ENCODE measurements around the gene CREB3L4. TPM values are rescaled to one million over a fixed set of nuclear protein-coding genes. Genes with fewer than 3 reads are reported as not detected.

CREB3L4 gene
- total and polyA plus RNA-seq, 2 of the 13 experiments (the other 11 are each of a cell fraction or from before 2014, with no cell fraction given) = 9.9 to 18.7 TPM

DNA sequence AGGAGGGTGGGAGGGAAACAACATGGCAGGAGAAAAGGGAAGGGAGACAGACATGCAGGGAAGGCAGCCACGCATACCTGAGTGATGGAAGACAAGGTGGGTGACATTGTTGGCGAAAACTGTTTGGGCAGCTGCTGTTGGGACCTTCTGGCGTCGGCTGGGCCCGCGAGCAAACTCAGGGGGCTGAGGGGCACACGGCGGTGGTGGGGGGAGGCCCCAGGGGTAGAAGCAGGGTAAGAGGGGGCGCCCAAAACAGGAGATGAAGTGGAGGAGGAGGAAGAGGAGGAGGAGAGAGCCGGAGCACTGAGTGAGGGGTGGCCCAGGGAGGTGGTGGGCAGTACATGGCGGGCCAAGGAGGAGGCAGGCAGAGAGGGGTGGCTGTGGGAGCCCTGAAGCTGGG lies 16.5 kb upstream of the CREB3L4 start:
- Histone ChIP-seq H3K27me3 (ENCODE audit: control insufficient read depth in 1 of 2, insufficient read depth in 2 of 2, low read length in 2 of 2) (no peaks in the 10 kb centered on the region), H3K4me1 (ENCODE audit: insufficient read depth, low read length) (peaks cover 40% of the 10 kb centered on the region), H2AFZ (ENCODE audit: low read length) (no peak overlapping the region), H3K4me2 (ENCODE audit: low read depth, low read length) (no peak overlapping the region), H3K9ac (ENCODE audit: insufficient read depth, low read depth, low read length) (no peak overlapping the region), H3K36me3 (replicated peaks in 1 of 2; ENCODE audit: control insufficient read depth in 1 of 2, insufficient read depth in 2 of 2, low read length in 2 of 2) (peaks cover 18 to 53% of the 10 kb centered on the region in 2 experiments), H4K20me1 (ENCODE audit: insufficient read depth, low read length) (peaks cover 3% of the 10 kb centered on the region; the same call in 1 of the 2 replicates), H3K9me3 (ENCODE audit: low read length) (no peaks in the 10 kb centered on the region), H3K79me2 (ENCODE audit: insufficient read depth, low read length) (peaks cover 21% of the 10 kb centered on the region), H3K4me3 (replicated peaks in 1 of 3; ENCODE audit: insufficient read depth in 1 of 3, low read depth in 2 of 3, low read length in 3 of 3) (no peak overlapping the region), H3K27ac (ENCODE audit: extremely low read length, insufficient read depth, low read length) (no peak overlapping the region)
- no peak for ATAC-seq
- TF ChIP-seq, protein P1, sequence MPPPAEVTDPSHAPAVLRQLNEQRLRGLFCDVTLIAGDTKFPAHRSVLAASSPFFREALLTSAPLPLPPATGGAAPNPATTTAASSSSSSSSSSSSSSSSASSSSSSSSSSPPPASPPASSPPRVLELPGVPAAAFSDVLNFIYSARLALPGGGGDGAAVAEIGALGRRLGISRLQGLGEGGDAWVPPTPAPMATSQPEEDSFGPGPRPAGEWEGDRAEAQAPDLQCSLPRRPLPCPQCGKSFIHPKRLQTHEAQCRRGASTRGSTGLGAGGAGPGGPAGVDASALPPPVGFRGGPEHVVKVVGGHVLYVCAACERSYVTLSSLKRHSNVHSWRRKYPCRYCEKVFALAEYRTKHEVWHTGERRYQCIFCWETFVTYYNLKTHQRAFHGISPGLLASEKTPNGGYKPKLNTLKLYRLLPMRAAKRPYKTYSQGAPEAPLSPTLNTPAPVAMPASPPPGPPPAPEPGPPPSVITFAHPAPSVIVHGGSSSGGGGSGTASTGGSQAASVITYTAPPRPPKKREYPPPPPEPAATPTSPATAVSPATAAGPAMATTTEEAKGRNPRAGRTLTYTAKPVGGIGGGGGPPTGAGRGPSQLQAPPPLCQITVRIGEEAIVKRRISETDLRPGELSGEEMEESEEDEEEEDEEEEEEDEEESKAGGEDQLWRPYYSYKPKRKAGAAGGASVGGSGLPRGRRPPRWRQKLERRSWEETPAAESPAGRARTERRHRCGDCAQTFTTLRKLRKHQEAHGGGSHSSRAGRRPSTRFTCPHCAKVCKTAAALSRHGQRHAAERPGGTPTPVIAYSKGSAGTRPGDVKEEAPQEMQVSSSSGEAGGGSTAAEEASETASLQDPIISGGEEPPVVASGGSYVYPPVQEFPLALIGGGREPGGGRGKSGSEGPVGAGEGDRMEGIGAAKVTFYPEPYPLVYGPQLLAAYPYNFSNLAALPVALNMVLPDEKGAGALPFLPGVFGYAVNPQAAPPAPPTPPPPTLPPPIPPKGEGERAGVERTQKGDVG (CRISPR knock-in tag; IDR thresholded peaks at IDR 0.05; ENCODE audit: borderline replicate concordance) = no peak
- no peak for TF ChIP-seq ZNF124 (CRISPR knock-in tag; IDR thresholded peaks at IDR 0.05)
- TF ChIP-seq ZNF883 (CRISPR knock-in tag; IDR thresholded peaks at IDR 0.05; ENCODE audit: not compliant biosample characterization) = no peak
- no peak for TF ChIP-seq IKZF1 (IDR thresholded peaks at IDR 0.05)
- FAIRE-seq = no peak
- DNase-seq (ENCODE audit: low spot score) = no peak
- ChIA-PET POLR2A (interaction anchor here (1.1 kb wide), 1 partner anchor 16 kb away, joined by 3 read pairs; the partner anchor contains the start of gene CREB3L4), CTCF (ENCODE audit: low intra/inter-chr PET ratio, low total read pairs) (no interaction called here)
- no TSS peak for BruUV-seq (replicated peaks)
- in situ Hi-C loops (cut with HindIII; ENCODE audit: extremely low pct_ligation_motif_present, low pct_unique_long_range_greater_than_20kb) = no loop called here
- intact Hi-C loops (cut with micrococcal nuclease; ENCODE audit: unreplicated experiment) = no loop called here
- 97% methylated on average over 11 of the region's 11 CpGs for WGBS (ENCODE audit: low lambda C conversion rate)

DNA sequence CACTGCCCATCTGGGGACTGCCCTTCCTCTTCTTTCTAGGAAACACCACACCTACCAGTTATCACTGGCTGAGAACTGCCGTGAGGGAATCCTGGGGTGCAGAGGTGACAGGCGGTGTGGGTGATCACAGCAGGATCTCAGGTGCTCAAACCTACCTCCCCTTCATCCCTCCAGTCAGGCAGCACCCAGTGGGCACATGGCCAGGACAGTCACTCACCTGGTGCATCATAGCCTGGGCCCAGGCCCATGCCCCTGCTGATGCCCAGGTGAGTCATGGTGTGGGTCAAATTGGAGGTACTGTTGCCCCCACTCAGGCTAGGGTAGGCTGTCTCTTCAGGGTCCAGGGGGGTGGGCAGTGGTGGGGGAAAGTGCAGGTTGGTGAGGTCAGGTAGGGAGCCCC lies 15.9 kb upstream of the CREB3L4 start:
- 100% methylated on average over 2 of the region's 2 CpGs for WGBS (ENCODE audit: low lambda C conversion rate)
- ChIA-PET POLR2A (no interaction called here), CTCF (ENCODE audit: low intra/inter-chr PET ratio, low total read pairs) (no interaction called here)
- Histone ChIP-seq H3K9me3 (ENCODE audit: low read length) (no peaks in the 10 kb centered on the region), H3K4me3 (replicated peaks in 1 of 3; ENCODE audit: insufficient read depth in 1 of 3, low read depth in 2 of 3, low read length in 3 of 3) (no peak overlapping the region), H4K20me1 (ENCODE audit: insufficient read depth, low read length) (peaks cover 7% of the 10 kb centered on the region; the same call in 1 of the 2 replicates), H3K79me2 (ENCODE audit: insufficient read depth, low read length) (peaks cover 27% of the 10 kb centered on the region), H3K27ac (ENCODE audit: extremely low read length, insufficient read depth, low read length) (no peak overlapping the region), H3K4me2 (ENCODE audit: low read depth, low read length) (no peak overlapping the region), H3K9ac (ENCODE audit: insufficient read depth, low read depth, low read length) (no peak overlapping the region), H2AFZ (ENCODE audit: low read length) (no peak overlapping the region), H3K36me3 (replicated peaks in 1 of 2; ENCODE audit: control insufficient read depth in 1 of 2, insufficient read depth in 2 of 2, low read length in 2 of 2) (peaks cover 18 to 53% of the 10 kb centered on the region in 2 experiments), H3K4me1 (ENCODE audit: insufficient read depth, low read length) (peaks cover 43% of the 10 kb centered on the region), H3K27me3 (ENCODE audit: control insufficient read depth in 1 of 2, insufficient read depth in 2 of 2, low read length in 2 of 2) (no peaks in the 10 kb centered on the region)
- BruUV-seq (replicated peaks) = no TSS peak
- intact Hi-C loops (cut with micrococcal nuclease; ENCODE audit: unreplicated experiment) (no loop called here), in situ Hi-C loops (cut with HindIII; ENCODE audit: extremely low pct_ligation_motif_present, low pct_unique_long_range_greater_than_20kb) (no loop called here)
- DNase-seq (ENCODE audit: low spot score) = no peak
- no peak for FAIRE-seq
- no peak for ATAC-seq
- TF ChIP-seq, protein P2, sequence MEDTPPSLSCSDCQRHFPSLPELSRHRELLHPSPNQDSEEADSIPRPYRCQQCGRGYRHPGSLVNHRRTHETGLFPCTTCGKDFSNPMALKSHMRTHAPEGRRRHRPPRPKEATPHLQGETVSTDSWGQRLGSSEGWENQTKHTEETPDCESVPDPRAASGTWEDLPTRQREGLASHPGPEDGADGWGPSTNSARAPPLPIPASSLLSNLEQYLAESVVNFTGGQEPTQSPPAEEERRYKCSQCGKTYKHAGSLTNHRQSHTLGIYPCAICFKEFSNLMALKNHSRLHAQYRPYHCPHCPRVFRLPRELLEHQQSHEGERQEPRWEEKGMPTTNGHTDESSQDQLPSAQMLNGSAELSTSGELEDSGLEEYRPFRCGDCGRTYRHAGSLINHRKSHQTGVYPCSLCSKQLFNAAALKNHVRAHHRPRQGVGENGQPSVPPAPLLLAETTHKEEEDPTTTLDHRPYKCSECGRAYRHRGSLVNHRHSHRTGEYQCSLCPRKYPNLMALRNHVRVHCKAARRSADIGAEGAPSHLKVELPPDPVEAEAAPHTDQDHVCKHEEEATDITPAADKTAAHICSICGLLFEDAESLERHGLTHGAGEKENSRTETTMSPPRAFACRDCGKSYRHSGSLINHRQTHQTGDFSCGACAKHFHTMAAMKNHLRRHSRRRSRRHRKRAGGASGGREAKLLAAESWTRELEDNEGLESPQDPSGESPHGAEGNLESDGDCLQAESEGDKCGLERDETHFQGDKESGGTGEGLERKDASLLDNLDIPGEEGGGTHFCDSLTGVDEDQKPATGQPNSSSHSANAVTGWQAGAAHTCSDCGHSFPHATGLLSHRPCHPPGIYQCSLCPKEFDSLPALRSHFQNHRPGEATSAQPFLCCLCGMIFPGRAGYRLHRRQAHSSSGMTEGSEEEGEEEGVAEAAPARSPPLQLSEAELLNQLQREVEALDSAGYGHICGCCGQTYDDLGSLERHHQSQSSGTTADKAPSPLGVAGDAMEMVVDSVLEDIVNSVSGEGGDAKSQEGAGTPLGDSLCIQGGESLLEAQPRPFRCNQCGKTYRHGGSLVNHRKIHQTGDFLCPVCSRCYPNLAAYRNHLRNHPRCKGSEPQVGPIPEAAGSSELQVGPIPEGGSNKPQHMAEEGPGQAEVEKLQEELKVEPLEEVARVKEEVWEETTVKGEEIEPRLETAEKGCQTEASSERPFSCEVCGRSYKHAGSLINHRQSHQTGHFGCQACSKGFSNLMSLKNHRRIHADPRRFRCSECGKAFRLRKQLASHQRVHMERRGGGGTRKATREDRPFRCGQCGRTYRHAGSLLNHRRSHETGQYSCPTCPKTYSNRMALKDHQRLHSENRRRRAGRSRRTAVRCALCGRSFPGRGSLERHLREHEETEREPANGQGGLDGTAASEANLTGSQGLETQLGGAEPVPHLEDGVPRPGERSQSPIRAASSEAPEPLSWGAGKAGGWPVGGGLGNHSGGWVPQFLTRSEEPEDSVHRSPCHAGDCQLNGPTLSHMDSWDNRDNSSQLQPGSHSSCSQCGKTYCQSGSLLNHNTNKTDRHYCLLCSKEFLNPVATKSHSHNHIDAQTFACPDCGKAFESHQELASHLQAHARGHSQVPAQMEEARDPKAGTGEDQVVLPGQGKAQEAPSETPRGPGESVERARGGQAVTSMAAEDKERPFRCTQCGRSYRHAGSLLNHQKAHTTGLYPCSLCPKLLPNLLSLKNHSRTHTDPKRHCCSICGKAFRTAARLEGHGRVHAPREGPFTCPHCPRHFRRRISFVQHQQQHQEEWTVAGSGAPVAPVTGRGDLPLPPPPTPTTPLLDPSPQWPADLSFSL (CRISPR knock-in tag; IDR thresholded peaks at IDR 0.05) = no peak
- no peak for TF ChIP-seq ZNF333 (CRISPR knock-in tag; IDR thresholded peaks at IDR 0.05; ENCODE audit: borderline replicate concordance)
- no peak for TF ChIP-seq WIZ (CRISPR knock-in tag; IDR thresholded peaks at IDR 0.05)
- no peak for TF ChIP-seq ZNF788 (CRISPR knock-in tag; IDR thresholded peaks at IDR 0.05; ENCODE audit: borderline replicate concordance)
- TF ChIP-seq PCBP2 (optimal IDR thresholded peaks at IDR 0.05; ENCODE audit: low read depth, low read length, poor library complexity, severe bottlenecking) = no peak

Measured in HepG2 (cell line).